Loucy (cell line): ENCODE measurements around the gene STK33.
A peak's percentile ranks its signal among the peaks of the same experiment; 100 is the strongest.

Source experiments
- H2AFZ ChIP-seq: fragments of 200-600 bp; sonication (generic); 2 replicates; pipeline ENCODE4 v1.6.0; 2016; ENCODE audit warnings: antibody characterized with exemption, mild to moderate bottlenecking, low read length, moderate library complexity
- H3F3A ChIP-seq: fragments of 200-600 bp; 2 replicates; pipeline ENCODE4 v1.6.0; 2016; ENCODE audit warnings: antibody characterized with exemption, low read depth, mild to moderate bottlenecking
- H3K27me3 ChIP-seq: fragments of 200-600 bp; sonication (generic); 2 replicates; pipeline ENCODE4 v1.6.1; 2014; ENCODE audit warnings: low read length, mild to moderate bottlenecking; ENCODE audit not compliant: insufficient read depth, poor library complexity, severe bottlenecking
- H3K36me3 ChIP-seq: fragments of 200-600 bp; sonication (generic); 2 replicates; pipeline ENCODE4 v1.6.1; 2016; ENCODE audit warnings: low read length; ENCODE audit not compliant: insufficient read depth
- H3K4me1 ChIP-seq: fragments of 200-600 bp; sonication (generic); 2 replicates; pipeline ENCODE4 v1.5.1; 2014; ENCODE audit warnings: low read length, mild to moderate bottlenecking; ENCODE audit not compliant: insufficient read depth, poor library complexity, severe bottlenecking
- H3K4me2 ChIP-seq: fragments of 200-600 bp; sonication (generic); 2 replicates; pipeline ENCODE4 v1.6.0; 2014; ENCODE audit warnings: antibody characterized with exemption, low read length, low read depth, mild to moderate bottlenecking; ENCODE audit not compliant: poor library complexity, severe bottlenecking
- H3K4me3 ChIP-seq: fragments of 200-600 bp; sonication (generic); 2 replicates; pipeline ENCODE4 v1.5.1; 2014; ENCODE audit warnings: low read length, mild to moderate bottlenecking, mixed read lengths; ENCODE audit not compliant: poor library complexity, severe bottlenecking
- H3K79me2 ChIP-seq: fragments of 200-600 bp; sonication (generic); 2 replicates; pipeline ENCODE4 v1.6.1; 2014; ENCODE audit warnings: low read length; ENCODE audit not compliant: insufficient read depth
- H3K9ac ChIP-seq: fragments of 200-600 bp; sonication (generic); 2 replicates; pipeline ENCODE4 v1.6.0; 2014; ENCODE audit warnings: mild to moderate bottlenecking, low read depth, low read length, moderate library complexity; ENCODE audit not compliant: poor library complexity, severe bottlenecking
- H3K9me2 ChIP-seq: fragments of 200-600 bp; sonication (generic); replicated peaks from 2 replicates; pipeline ENCODE4 v1.6.1; 2016; ENCODE audit warnings: low read depth, low read length, mixed read lengths
- H3K9me3 ChIP-seq: fragments of 200-600 bp; sonication (generic); 2 replicates; pipeline ENCODE4 v1.6.1; 2014; ENCODE audit warnings: mild to moderate bottlenecking, antibody characterized with exemption, low read length, low read depth; ENCODE audit not compliant: insufficient read depth
- H4K20me1 ChIP-seq: fragments of 200-600 bp; sonication (generic); 2 replicates; pipeline ENCODE4 v1.6.0; 2014; ENCODE audit warnings: antibody characterized with exemption, low read length, mild to moderate bottlenecking; ENCODE audit not compliant: insufficient read depth, poor library complexity, severe bottlenecking
- CTCF ChIP-seq: fragments of 200-600 bp; sonication (generic); conservative IDR thresholded peaks from 2 replicates; pipeline ENCODE4 v1.5.1; 2014; ENCODE audit warnings: mild to moderate bottlenecking, antibody characterized with exemption, low read length
- EZH2phosphoT487 ChIP-seq: fragments of 200-600 bp; IDR thresholded peaks from 2 replicates; pipeline ENCODE4 v1.6.1; 2018; ENCODE audit warnings: antibody characterized with exemption, mild to moderate bottlenecking, moderate library complexity, borderline replicate concordance

The STK33 gene

GRCh38 chr11:8593935-8594909, at the start of gene STK33:
Gene STK33 (minus strand): TSS chr11:8594228. CDS start chr11:8474905, 119,323 bp downstream.
- no peaks in the 10 kb centered on the region for H3K27me3 ChIP-seq
- peak within 1 kb of the TSS; percentile 93 for H3K4me2 ChIP-seq
- H3K9me2 ChIP-seq, result no peaks in the 10 kb centered on the region
- no peaks in the 10 kb centered on the region for H4K20me1 ChIP-seq
- TF ChIP-seq CTCF (no peak), EZH2phosphoT487 (no peak)
- peak within 1 kb of the TSS; percentile 85 for H3K9ac ChIP-seq
- H3K4me3 ChIP-seq, result peak within 1 kb of the TSS; percentile 91
- H3K4me1 ChIP-seq, result peaks cover 32% of the 10 kb centered on the region
- H3K9me3 ChIP-seq, result no peaks in the 10 kb centered on the region
- no peaks in the 10 kb centered on the region for H3F3A ChIP-seq
- peak within 1 kb of the TSS; percentile 95 for H2AFZ ChIP-seq
- peaks cover 25% of the 10 kb centered on the region; the same call in 1 of the 2 replicates for H3K79me2 ChIP-seq
- no peaks in the 10 kb centered on the region for H3K36me3 ChIP-seq

GRCh38 chr11:8642196-8642841, 48.3 kb upstream of the STK33 start:
- peaks cover 8% of the 10 kb centered on the region; the same call in 1 of the 2 replicates for H3K36me3 ChIP-seq
- H3K9ac ChIP-seq, result no peak overlapping the region
- no peak overlapping the region for H3K4me2 ChIP-seq
- no peaks in the 10 kb centered on the region for H4K20me1 ChIP-seq
- no peaks in the 10 kb centered on the region for H3K9me3 ChIP-seq
- no peaks in the 10 kb centered on the region for H3K27me3 ChIP-seq
- H3K4me1 ChIP-seq, result no peaks in the 10 kb centered on the region
- no peak overlapping the region for H3K4me3 ChIP-seq
- no peaks in the 10 kb centered on the region for H3K79me2 ChIP-seq
- no peak for TF ChIP-seq CTCF
- no peak for TF ChIP-seq EZH2phosphoT487
- no peak overlapping the region for H2AFZ ChIP-seq
- H3F3A ChIP-seq, result no peaks in the 10 kb centered on the region
- no peaks in the 10 kb centered on the region for H3K9me2 ChIP-seq

GRCh38 chr11:8641332-8641731, 47.3 kb upstream of the STK33 start:
- no peak overlapping the region for H3K4me2 ChIP-seq
- no peaks in the 10 kb centered on the region for H3K9me3 ChIP-seq

More at GRCh38 chr11:8641332-8641731, 47.3 kb upstream of the STK33 start:
- Histone ChIP-seq H3K27me3 (no peaks in the 10 kb centered on the region), H3K9ac (no peak overlapping the region), H4K20me1 (no peaks in the 10 kb centered on the region), H2AFZ (no peak overlapping the region), H3K9me2 (no peaks in the 10 kb centered on the region), H3K4me3 (no peak overlapping the region), H3F3A (no peaks in the 10 kb centered on the region), H3K79me2 (no peaks in the 10 kb centered on the region), H3K4me1 (no peaks in the 10 kb centered on the region), H3K36me3 (peaks cover 8% of the 10 kb centered on the region; the same call in 1 of the 2 replicates)
- TF ChIP-seq CTCF, result no peak
- no peak for TF ChIP-seq EZH2phosphoT487
